HCT116 (cell line): ENCODE results near the gene TESPA1. TPM values are rescaled to one million over a fixed set of nuclear protein-coding genes. Genes with fewer than 3 reads are reported as not detected.

Source experiments
- ATAC-seq: fragments of 200-7000 bp; cut with Tn5 transposase; 2 replicates; pipeline ENCODE4 v1.9.1; 2020; ENCODE audit warnings: mild to moderate bottlenecking, moderate library complexity
- BruUV-seq: library from RNA; stranded (reverse); fragments of 400-500 nt; replicated peaks from 2 replicates; lab custom pipeline; 2021; lab: Mats Ljungman, UMichigan
- CTCF ChIA-PET: fragments of 300-600 bp; sonication (Branson Sonifier 250); formaldehyde crosslinking; loops from one replicate; lab custom pipeline; 2021; ENCODE audit warnings: antibody characterized with exemption; lab: Charles Lee
- POLR2A ChIA-PET: fragments of 300-600, 350-600 bp; sonication (Branson Sonifier 250); formaldehyde crosslinking; loops from one replicate; lab custom pipeline; 2021; ENCODE audit warnings: antibody characterized with exemption; lab: Charles Lee
- RAD21 ChIA-PET, 2 experiments: fragments of 300-600 bp; sonication (Branson Sonifier 250); formaldehyde crosslinking; loops; one replicate each; lab custom pipeline; 2023; ENCODE audit warnings: low total read pairs in 2 of 2; ENCODE audit not compliant: uncharacterized antibody in 2 of 2, unreplicated experiment in 2 of 2, low non-redundant PET in 1 of 2; lab: Charles Lee
- DNase-seq: peaks from one replicate; pipeline ENCODE4 v3.0.0-alpha.2; 2010; ENCODE audit warnings: low read depth, low spot score
- H2AFZ ChIP-seq: fragments of 200-600 bp; shearing (Covaris generic), sonication (generic); 2 replicates; pipeline ENCODE4 v1.6.1; 2017; ENCODE audit warnings: low read depth, mixed run types, mixed read lengths, antibody characterized with exemption, low read length; ENCODE audit not compliant: poor library complexity, severe bottlenecking
- H3K27ac ChIP-seq: 2 replicates; pipeline ENCODE4 v1.5.1; 2012; ENCODE audit warnings: low read depth, low read length
- H3K27me3 ChIP-seq: fragments of 200-600 bp; sonication (generic); 2 replicates; pipeline ENCODE4 v1.6.1; 2016; ENCODE audit warnings: mixed run types, low read length, mixed read lengths; ENCODE audit not compliant: insufficient read depth
- H3K36me3 ChIP-seq, 2 experiments: fragments of 200-500 bp in 1 of 2; fragments of 200-600 bp in 1 of 2; sonication (Bioruptor generic) in 1 of 2; sonication (generic) in 1 of 2; 2 replicates each; pipeline versions ENCODE4 v1.5.1 to v1.6.1; 2014 to 2016; ENCODE audit warnings: low read length in 2 of 2, inconsistent platforms in 1 of 2, mixed read lengths in 1 of 2, mixed run types in 1 of 2; ENCODE audit not compliant: insufficient read depth in 2 of 2, control insufficient read depth in 1 of 2
- H3K4me1 ChIP-seq, 2 experiments: fragments of 200-600 bp in 1 of 2; sonication (generic) in 1 of 2; 2 replicates each; pipeline versions ENCODE4 v1.5.1 to v1.6.1; 2012 to 2017; ENCODE audit warnings: low read length in 2 of 2, inconsistent platforms in 1 of 2, mild to moderate bottlenecking in 1 of 2, mixed read lengths in 1 of 2, mixed run types in 1 of 2, moderate library complexity in 1 of 2; ENCODE audit not compliant: insufficient read depth in 2 of 2, control insufficient read depth in 1 of 2
- H3K4me2 ChIP-seq: fragments of 200-600 bp; sonication (generic); 2 replicates; pipeline ENCODE4 v1.6.1; 2017; ENCODE audit warnings: mixed run types, low read length, mixed read lengths
- H3K4me3 ChIP-seq, 2 experiments: fragments of 200-600 bp in 1 of 2; sonication (generic) in 1 of 2; replicated peaks in 1 of 2; 2 replicates each; pipeline ENCODE4 v1.5.1; 2011 to 2016; ENCODE audit warnings: low read length in 2 of 2, control low read depth in 1 of 2, low read depth in 1 of 2, mild to moderate bottlenecking in 1 of 2, mixed read lengths in 1 of 2, mixed run types in 1 of 2
- H3K79me2 ChIP-seq: fragments of 200-600 bp; sonication (generic); 2 replicates; pipeline ENCODE4 v1.6.1; 2017; ENCODE audit warnings: mild to moderate bottlenecking, mixed run types, low read length, moderate library complexity, mixed read lengths; ENCODE audit not compliant: insufficient read depth
- H3K9ac ChIP-seq: fragments of 200-600 bp; sonication (generic); 2 replicates; pipeline ENCODE4 v1.6.1; 2016; ENCODE audit warnings: low read length, mixed read lengths
- H3K9me2 ChIP-seq: fragments of 200-600 bp; sonication (generic), shearing (Covaris generic); 2 replicates; pipeline ENCODE4 v1.6.1; 2017; ENCODE audit warnings: mixed run types, mild to moderate bottlenecking, moderate library complexity; ENCODE audit not compliant: insufficient read depth
- H3K9me3 ChIP-seq, 2 experiments: fragments of 200-500 bp in 1 of 2; fragments of 200-600 bp in 1 of 2; sonication (Bioruptor generic) in 1 of 2; sonication (generic) in 1 of 2; 2 replicates each; pipeline ENCODE4 v1.6.1; 2014 to 2017; ENCODE audit warnings: low read length in 2 of 2, mixed read lengths in 2 of 2, inconsistent platforms in 1 of 2, low read depth in 1 of 2, mild to moderate bottlenecking in 1 of 2, mixed run types in 1 of 2, moderate library complexity in 1 of 2; ENCODE audit not compliant: control insufficient read depth in 1 of 2, insufficient read depth in 1 of 2
- H4K20me1 ChIP-seq: fragments of 200-600 bp; sonication (generic), shearing (Covaris generic); 2 replicates; pipeline ENCODE4 v1.6.1; 2017; ENCODE audit warnings: mixed run types, mild to moderate bottlenecking, moderate library complexity; ENCODE audit not compliant: insufficient read depth
- ATF3 ChIP-seq: IDR thresholded peaks from 2 replicates; pipeline ENCODE4 v1.6.1; 2012
- CBX3 ChIP-seq: IDR thresholded peaks from 2 replicates; pipeline ENCODE4 v1.6.1; 2012; ENCODE audit warnings: low read depth
- EGR1 ChIP-seq: IDR thresholded peaks from 2 replicates; pipeline ENCODE4 v1.6.1; 2012; ENCODE audit warnings: low read depth
- ELF1 ChIP-seq: IDR thresholded peaks from 2 replicates; pipeline ENCODE4 v1.6.1; 2012; ENCODE audit warnings: low read depth, borderline replicate concordance
- EZH2 ChIP-seq: fragments of 200-600 bp; sonication (generic); IDR thresholded peaks from 2 replicates; pipeline ENCODE4 v1.6.1; 2017; ENCODE audit warnings: antibody characterized with exemption, mixed run types
- EZH2phosphoT487 ChIP-seq: fragments of 200-600 bp; IDR thresholded peaks from 2 replicates; pipeline ENCODE4 v1.6.1; 2018; ENCODE audit warnings: antibody characterized with exemption, borderline replicate concordance
- FOSL1 ChIP-seq: IDR thresholded peaks from 2 replicates; pipeline ENCODE4 v1.6.1; 2012; ENCODE audit warnings: low read depth
- JUND ChIP-seq: IDR thresholded peaks from 2 replicates; pipeline ENCODE4 v1.6.1; 2012
- MAX ChIP-seq: IDR thresholded peaks from 2 replicates; pipeline ENCODE4 v1.6.1; 2012
- POLR2A ChIP-seq: IDR thresholded peaks from 2 replicates; pipeline ENCODE4 v1.7.0; 2011; ENCODE audit warnings: borderline replicate concordance; ENCODE audit not compliant: insufficient read depth, insufficient read length; ENCODE audit errors: extremely low read depth
- POLR2AphosphoS5 ChIP-seq: IDR thresholded peaks from 2 replicates; pipeline ENCODE4 v1.6.1; 2011; ENCODE audit warnings: mild to moderate bottlenecking, low read depth, low read length, moderate library complexity
- RAD21 ChIP-seq: IDR thresholded peaks from 2 replicates; pipeline ENCODE4 v1.6.1; 2012; ENCODE audit warnings: low read depth, mild to moderate bottlenecking
- REST ChIP-seq: IDR thresholded peaks from 2 replicates; pipeline ENCODE4 v1.6.1; 2012; ENCODE audit warnings: low read depth
- SIN3A ChIP-seq: IDR thresholded peaks from 2 replicates; pipeline ENCODE4 v1.6.1; 2012; ENCODE audit warnings: low read depth
- SP1 ChIP-seq: IDR thresholded peaks from 2 replicates; pipeline ENCODE4 v1.6.1; 2012; ENCODE audit warnings: low read depth
- SRF ChIP-seq: IDR thresholded peaks from 2 replicates; pipeline ENCODE4 v1.6.1; 2012; ENCODE audit warnings: low read depth
- TCF7L2 ChIP-seq: IDR thresholded peaks from 2 replicates; pipeline ENCODE4 v1.7.0; 2011; ENCODE audit warnings: borderline replicate concordance, inconsistent platforms; ENCODE audit not compliant: insufficient read depth, insufficient read length; ENCODE audit errors: extremely low read depth
- YY1 ChIP-seq: IDR thresholded peaks from 2 replicates; pipeline ENCODE4 v1.6.1; 2011; ENCODE audit warnings: low read length, low read depth, moderate library complexity, mild to moderate bottlenecking; ENCODE audit not compliant: insufficient replicate concordance; ENCODE audit errors: extremely low read depth
- ZBTB33 ChIP-seq: IDR thresholded peaks from 2 replicates; pipeline ENCODE4 v1.6.1; 2011; ENCODE audit warnings: mild to moderate bottlenecking, low read length, moderate library complexity; ENCODE audit not compliant: insufficient replicate concordance; ENCODE audit errors: extremely low read depth
- ZFX ChIP-seq: fragments of 450-650 bp; IDR thresholded peaks from 2 replicates; pipeline ENCODE4 v1.6.1; 2017
- intact Hi-C: fragments of 100-400 bp; cut with micrococcal nuclease; formaldehyde crosslinking; loops from 2 replicates; pipeline ENCODE4 v1.10.0; 2022
- total RNA-seq: library from RNA; stranded (reverse); gene quantifications from one replicate; pipeline ENCODE4 v1.2.1, GENCODE V29; 2021; ENCODE audit not compliant: unreplicated experiment

TESPA1 gene
- total RNA-seq, 1 experiment from 2014 or later, result 0.27 TPM

- intact Hi-C loops, result loop anchor here (2.0 kb wide), 1 partner anchor 627 kb away; no protein-coding TSS in a partner anchor
- POLR2A ChIA-PET, result no interaction called here
- H3K4me2 ChIP-seq, result no peak overlapping the region
- no peaks in the 10 kb centered on the region for H3K36me3 ChIP-seq
- no peaks in the 10 kb centered on the region for H4K20me1 ChIP-seq
- no peaks in the 10 kb centered on the region for H3K9me3 ChIP-seq
- DNase-seq, result no peak
- no peak overlapping the region for H2AFZ ChIP-seq
- TF ChIP-seq ZBTB33 (no peak), FOSL1 (no peak), EZH2 (no peak), ELF1 (no peak), ZFX (no peak), POLR2AphosphoS5 (no peak), POLR2A (no peak), EZH2phosphoT487 (no peak), REST (no peak), TCF7L2 (no peak), MAX (no peak), CBX3 (no peak), YY1 (no peak), RAD21 (no peak), SIN3A (no peak), ATF3 (no peak), SP1 (no peak), EGR1 (no peak), SRF (no peak), JUND (no peak)
- no peaks in the 10 kb centered on the region for H3K79me2 ChIP-seq
- ATAC-seq, result no peak
- BruUV-seq, result no TSS peak
- H3K27me3 ChIP-seq, result peaks cover 59% of the 10 kb centered on the region
- no peak overlapping the region for H3K4me3 ChIP-seq
- CTCF ChIA-PET, result interaction anchor here (0.8 to 6.7 kb wide), 3 partner anchors 79 to 289 kb away, joined by 3 to 325 read pairs (median 16); no protein-coding TSS in a partner anchor
- RAD21 ChIA-PET, result interaction anchor here (2.4 to 2.5 kb wide), 2 partner anchors 80 kb away, joined by 23 to 31 read pairs; no protein-coding TSS in a partner anchor
- H3K9me2 ChIP-seq, result no peaks in the 10 kb centered on the region
- H3K9ac ChIP-seq, result no peak overlapping the region
- H3K4me1 ChIP-seq, result peaks cover 0 to 2% of the 10 kb centered on the region in 2 experiments; a peak in 1 of 4 replicates
- H3K27ac ChIP-seq, result no peak overlapping the region
Observed at GRCh38 chr12:54991991-54992375, 7.4 kb upstream of the TESPA1 start.
